Parathyroid adenoma (tissue), 2 donors: ENCODE results near the gene RHOBTB1.

Source experiments
- H2AFZ ChIP-seq: fragments of 300-600 bp; sonication (generic); one replicate; pipeline ENCODE4 v1.7.0; 2017; ENCODE audit warnings: antibody characterized with exemption, mild to moderate bottlenecking
- H3K27ac ChIP-seq: fragments of 300-600 bp; sonication (generic); one replicate; pipeline ENCODE4 v1.7.0; 2017
- H3K27me3 ChIP-seq: fragments of 300-600 bp; sonication (generic); one replicate; pipeline ENCODE4 v1.7.0; 2017; ENCODE audit warnings: low read length; ENCODE audit not compliant: control insufficient read depth, insufficient read depth
- H3K36me3 ChIP-seq: fragments of 300-600 bp; sonication (generic); one replicate; pipeline ENCODE4 v1.7.0; 2017; ENCODE audit warnings: low read length; ENCODE audit not compliant: control insufficient read depth, insufficient read depth
- H3K4me1 ChIP-seq: fragments of 300-600 bp; sonication (generic); one replicate; pipeline ENCODE4 v1.7.0; 2017; ENCODE audit warnings: control low read depth
- H3K4me2 ChIP-seq: fragments of 300-600 bp; sonication (generic); one replicate; pipeline ENCODE4 v1.7.0; 2017; ENCODE audit warnings: low read length
- H3K4me3 ChIP-seq: fragments of 300-600 bp; sonication (generic); one replicate; pipeline ENCODE4 v1.7.0; 2017; ENCODE audit warnings: low read depth, low read length
- H3K79me2 ChIP-seq: fragments of 300-600 bp; sonication (generic); one replicate; pipeline ENCODE4 v1.7.0; 2017; ENCODE audit warnings: control low read depth
- H3K9ac ChIP-seq: fragments of 300-600 bp; sonication (generic); one replicate; pipeline ENCODE4 v1.7.0; 2017; ENCODE audit warnings: mild to moderate bottlenecking
- H3K9me3 ChIP-seq: fragments of 300-600 bp; sonication (generic); one replicate; pipeline ENCODE4 v1.7.0; 2017; ENCODE audit warnings: low read length; ENCODE audit not compliant: control insufficient read depth
- CTCF ChIP-seq: fragments of 300-600 bp; sonication (generic); IDR thresholded peaks from one replicate; pipeline ENCODE4 v1.7.0; 2017; ENCODE audit warnings: antibody characterized with exemption, mild to moderate bottlenecking
- donor health status: primary hyperparathyroidism.

RHOBTB1 gene

GRCh38 chr10:60977161-60978122, 33.5 kb upstream of the RHOBTB1 start:
- no peaks in the 10 kb centered on the region for H3K4me1 ChIP-seq
- H2AFZ ChIP-seq, result no peak overlapping the region
- TF ChIP-seq CTCF, result no peak
- no peaks in the 10 kb centered on the region for H3K36me3 ChIP-seq
- no peak overlapping the region for H3K27ac ChIP-seq
- no peak overlapping the region for H3K4me3 ChIP-seq
- H3K4me2 ChIP-seq, result no peak overlapping the region
- no peaks in the 10 kb centered on the region for H3K9me3 ChIP-seq
- H3K27me3 ChIP-seq, result no peaks in the 10 kb centered on the region
- no peak overlapping the region for H3K9ac ChIP-seq
- H3K79me2 ChIP-seq, result no peaks in the 10 kb centered on the region

- Histone ChIP-seq H2AFZ (no peak overlapping the region), H3K4me2 (no peak overlapping the region), H3K9ac (no peak overlapping the region), H3K27ac (no peak overlapping the region), H3K27me3 (no peaks in the 10 kb centered on the region), H3K36me3 (no peaks in the 10 kb centered on the region), H3K4me1 (no peaks in the 10 kb centered on the region), H3K79me2 (no peaks in the 10 kb centered on the region), H3K9me3 (no peaks in the 10 kb centered on the region), H3K4me3 (no peak overlapping the region)
- TF ChIP-seq CTCF, result no peak
Observed at GRCh38 chr10:60976687-60977086, 32.7 kb upstream of the RHOBTB1 start.

- Histone ChIP-seq H3K4me2 (no peak overlapping the region), H2AFZ (no peak overlapping the region), H3K36me3 (no peaks in the 10 kb centered on the region), H3K27me3 (no peaks in the 10 kb centered on the region), H3K4me1 (no peaks in the 10 kb centered on the region), H3K9me3 (no peaks in the 10 kb centered on the region), H3K27ac (no peak overlapping the region), H3K4me3 (no peak overlapping the region), H3K79me2 (no peaks in the 10 kb centered on the region), H3K9ac (no peak overlapping the region)
- TF ChIP-seq CTCF, result no peak
Observed at GRCh38 chr10:60975716-60976115, 31.7 kb upstream of the RHOBTB1 start.

GRCh38 chr10:60974463-60975149, 30.6 kb upstream of the RHOBTB1 start:
- Histone ChIP-seq H3K4me1 (no peaks in the 10 kb centered on the region), H3K27me3 (no peaks in the 10 kb centered on the region), H3K4me3 (no peak overlapping the region), H3K9ac (no peak overlapping the region), H3K4me2 (no peak overlapping the region), H2AFZ (no peak overlapping the region), H3K79me2 (no peaks in the 10 kb centered on the region), H3K27ac (no peak overlapping the region), H3K36me3 (no peaks in the 10 kb centered on the region), H3K9me3 (no peaks in the 10 kb centered on the region)
- no peak for TF ChIP-seq CTCF
